ENCODE measurements around the gene STK36. TPM values are rescaled to one million over a fixed set of nuclear protein-coding genes. Genes with fewer than 3 reads are reported as not detected.

STK36 gene
- total RNA-seq, 2 experiments from 2014 or later = 9.7 to 21.1 TPM

GRCh38 chr2:218642121-218642656 is 29.7 kb upstream of the STK36 start:
- H3K27ac ChIP-seq (ENCODE audit: low read depth, low read length, poor library complexity, severe bottlenecking) = no peak overlapping the region
- H2AFZ ChIP-seq (ENCODE audit: low read length) = no peak overlapping the region
- H3K4me1 ChIP-seq (ENCODE audit: insufficient read depth, low read length, poor library complexity, severe bottlenecking) = no peaks in the 10 kb centered on the region
- H3K36me3 ChIP-seq (ENCODE audit: insufficient read depth, low read length) = peaks cover 96% of the 10 kb centered on the region
- no peaks in the 10 kb centered on the region for H4K20me1 ChIP-seq (ENCODE audit: insufficient read depth, low read length)
- intact Hi-C loops (cut with micrococcal nuclease; ENCODE audit: unreplicated experiment) = no loop called here
- H3K9me2 ChIP-seq (ENCODE audit: insufficient read depth, low read length) = no peaks in the 10 kb centered on the region
- BruUV-seq (replicated peaks) = no TSS peak
- CTCF ChIA-PET (ENCODE audit: unreplicated experiment) = no interaction called here
- TF ChIP-seq, protein P1, sequence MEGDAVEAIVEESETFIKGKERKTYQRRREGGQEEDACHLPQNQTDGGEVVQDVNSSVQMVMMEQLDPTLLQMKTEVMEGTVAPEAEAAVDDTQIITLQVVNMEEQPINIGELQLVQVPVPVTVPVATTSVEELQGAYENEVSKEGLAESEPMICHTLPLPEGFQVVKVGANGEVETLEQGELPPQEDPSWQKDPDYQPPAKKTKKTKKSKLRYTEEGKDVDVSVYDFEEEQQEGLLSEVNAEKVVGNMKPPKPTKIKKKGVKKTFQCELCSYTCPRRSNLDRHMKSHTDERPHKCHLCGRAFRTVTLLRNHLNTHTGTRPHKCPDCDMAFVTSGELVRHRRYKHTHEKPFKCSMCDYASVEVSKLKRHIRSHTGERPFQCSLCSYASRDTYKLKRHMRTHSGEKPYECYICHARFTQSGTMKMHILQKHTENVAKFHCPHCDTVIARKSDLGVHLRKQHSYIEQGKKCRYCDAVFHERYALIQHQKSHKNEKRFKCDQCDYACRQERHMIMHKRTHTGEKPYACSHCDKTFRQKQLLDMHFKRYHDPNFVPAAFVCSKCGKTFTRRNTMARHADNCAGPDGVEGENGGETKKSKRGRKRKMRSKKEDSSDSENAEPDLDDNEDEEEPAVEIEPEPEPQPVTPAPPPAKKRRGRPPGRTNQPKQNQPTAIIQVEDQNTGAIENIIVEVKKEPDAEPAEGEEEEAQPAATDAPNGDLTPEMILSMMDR (conservative IDR thresholded peaks at IDR 0.05; ENCODE audit: low read length) = no peak
- no peak for TF ChIP-seq EZH2phosphoT487 (IDR thresholded peaks at IDR 0.05; ENCODE audit: borderline replicate concordance, low read depth, low read length)
- H3K4me2 ChIP-seq (ENCODE audit: low read length) = no peak overlapping the region
- POLR2A ChIA-PET = interaction anchor here (0.5 to 0.6 kb wide), 3 partner anchors 20 to 388 kb away, joined by 3 to 5 read pairs (median 4); no protein-coding TSS in a partner anchor
- H3K9me3 ChIP-seq (ENCODE audit: low read length) = no peaks in the 10 kb centered on the region
- no peaks in the 10 kb centered on the region for H3K79me2 ChIP-seq (ENCODE audit: insufficient read depth, low read depth, low read length)
- H3K4me3 ChIP-seq (ENCODE audit: low read depth, low read length, poor library complexity, severe bottlenecking) = no peak overlapping the region
- no peak for DNase-seq (ENCODE audit: low spot score)

- Histone ChIP-seq H3K9me2 (ENCODE audit: insufficient read depth, low read length) (no peaks in the 10 kb centered on the region), H3K4me1 (ENCODE audit: insufficient read depth, low read length, poor library complexity, severe bottlenecking) (no peaks in the 10 kb centered on the region), H4K20me1 (ENCODE audit: insufficient read depth, low read length) (no peaks in the 10 kb centered on the region), H2AFZ (ENCODE audit: low read length) (no peak overlapping the region), H3K79me2 (ENCODE audit: insufficient read depth, low read depth, low read length) (peaks cover 4% of the 10 kb centered on the region; the same call in 1 of the 2 replicates), H3K27ac (ENCODE audit: low read depth, low read length, poor library complexity, severe bottlenecking) (no peak overlapping the region), H3K9me3 (ENCODE audit: low read length) (no peaks in the 10 kb centered on the region), H3K4me3 (ENCODE audit: low read depth, low read length, poor library complexity, severe bottlenecking) (no peak overlapping the region), H3K36me3 (ENCODE audit: insufficient read depth, low read length) (peaks cover 96% of the 10 kb centered on the region), H3K4me2 (ENCODE audit: low read length) (no peak overlapping the region)
- intact Hi-C loops (cut with micrococcal nuclease; ENCODE audit: unreplicated experiment) = no loop called here
- CTCF ChIA-PET (ENCODE audit: unreplicated experiment) = no interaction called here
- POLR2A ChIA-PET = interaction anchor here (0.6 kb wide), 1 partner anchor 21 kb away, joined by 4 read pairs; no protein-coding TSS in a partner anchor
- TF ChIP-seq, protein P1 (conservative IDR thresholded peaks at IDR 0.05; ENCODE audit: low read length) = no peak
- TF ChIP-seq EZH2phosphoT487 (IDR thresholded peaks at IDR 0.05; ENCODE audit: borderline replicate concordance, low read depth, low read length) = no peak
- DNase-seq (ENCODE audit: low spot score) = no peak
- BruUV-seq (replicated peaks) = no TSS peak
Observed at GRCh38 chr2:218642786-218643185, 29.1 kb upstream of the STK36 start.

GRCh38 chr2:218643751-218644310 is 28.1 kb upstream of the STK36 start:
- ChIA-PET POLR2A (no interaction called here), CTCF (ENCODE audit: unreplicated experiment) (no interaction called here)
- Histone ChIP-seq H3K9me2 (ENCODE audit: insufficient read depth, low read length) (no peaks in the 10 kb centered on the region), H3K4me1 (ENCODE audit: insufficient read depth, low read length, poor library complexity, severe bottlenecking) (no peaks in the 10 kb centered on the region), H3K4me2 (ENCODE audit: low read length) (no peak overlapping the region), H3K27ac (ENCODE audit: low read depth, low read length, poor library complexity, severe bottlenecking) (no peak overlapping the region), H3K79me2 (ENCODE audit: insufficient read depth, low read depth, low read length) (peaks cover 11% of the 10 kb centered on the region; the same call in 1 of the 2 replicates), H3K4me3 (ENCODE audit: low read depth, low read length, poor library complexity, severe bottlenecking) (no peak overlapping the region), H2AFZ (ENCODE audit: low read length) (no peak overlapping the region), H3K9me3 (ENCODE audit: low read length) (no peaks in the 10 kb centered on the region), H4K20me1 (ENCODE audit: insufficient read depth, low read length) (no peaks in the 10 kb centered on the region), H3K36me3 (ENCODE audit: insufficient read depth, low read length) (peaks cover 96% of the 10 kb centered on the region)
- intact Hi-C loops (cut with micrococcal nuclease; ENCODE audit: unreplicated experiment) = no loop called here
- BruUV-seq (replicated peaks) = TSS peak; percentile 23
- no peak for TF ChIP-seq EZH2phosphoT487 (IDR thresholded peaks at IDR 0.05; ENCODE audit: borderline replicate concordance, low read depth, low read length)
- TF ChIP-seq, protein P1 (conservative IDR thresholded peaks at IDR 0.05; ENCODE audit: low read length) = no peak
- no peak for DNase-seq (ENCODE audit: low spot score)
